Right lobe of liver (tissue), 6 donors: ENCODE results near the gene DNAJB5. TPM values are rescaled to one million over a fixed set of nuclear protein-coding genes. Genes with fewer than 3 reads are reported as not detected.
A peak's percentile ranks its signal among the peaks of the same experiment; 100 is the strongest.

Source experiments
- ATAC-seq, 4 donors: fragments of 200-7000 bp; cut with Tn5 transposase; one replicate each; pipeline ENCODE4 v1.9.1; 2020; ENCODE audit warnings: mild to moderate bottlenecking in 4 of 4, moderate library complexity in 4 of 4
- DNase-seq, 3 donors: peaks; one replicate each; pipeline ENCODE4 v3.0.0-alpha.2; 2020
- H3K27ac ChIP-seq, 3 donors: fragments of 200-600 bp; one replicate each; pipeline ENCODE4 v1.8.0; 2022
- H3K27me3 ChIP-seq, 2 donors: fragments of 200-600 bp; one replicate each; pipeline ENCODE4 v1.8.0; 2022
- H3K36me3 ChIP-seq, 4 donors: fragments of 200-600 bp; sonication (generic) in 1 of 4; one replicate each; pipeline versions ENCODE4 v1.5.1 to v1.8.0; 2017 to 2022; ENCODE audit warnings: control low read depth in 1 of 4
- H3K4me1 ChIP-seq, 4 donors: fragments of 200-600 bp; sonication (generic) in 1 of 4; one replicate each; pipeline versions ENCODE4 v1.5.1 to v1.8.0; 2017 to 2022; ENCODE audit warnings: control low read depth in 1 of 4
- H3K4me3 ChIP-seq, 3 donors: fragments of 200-600 bp; one replicate each; pipeline ENCODE4 v1.8.0; 2022
- H3K9me3 ChIP-seq, 4 donors: fragments of 200-600 bp; sonication (generic) in 1 of 4; one replicate each; pipeline versions ENCODE4 v1.5.1 to v1.8.0; 2017 to 2022; ENCODE audit warnings: control low read depth in 1 of 4
- CTCF ChIP-seq, 4 donors: fragments of 200-600 bp in 3 of 4; fragments of 450-650 bp in 1 of 4; IDR thresholded peaks; one replicate each; pipeline versions ENCODE4 v1.5.1 to v1.8.0; 2016 to 2022; ENCODE audit warnings: antibody characterized with exemption in 4 of 4, mild to moderate bottlenecking in 2 of 4
- POLR2A ChIP-seq: fragments of 450-650 bp; IDR thresholded peaks from one replicate; pipeline ENCODE4 v1.6.1; 2017; ENCODE audit warnings: antibody characterized with exemption, mild to moderate bottlenecking
- WGBS: methylation state at CpG from one replicate; pipeline ENCODE4 v1.1.6; 2018; ENCODE audit warnings: low coverage, low lambda C conversion rate; ENCODE audit not compliant: insufficient coverage; ENCODE audit errors: missing lambda C conversion rate; 5-methylcytosine and 5-hydroxymethylcytosine counted together
- intact Hi-C, 2 donors: fragments of 100-400 bp; cut with DNase I; formaldehyde crosslinking; loops; one replicate each; pipeline versions ENCODE4 v1.11.2 to v1.14.1; 2022
- total RNA-seq, 6 experiments: library from RNA; depleted of rRNA in 2 of 6; stranded (reverse); fragments of >200 nt in 2 of 6; fragmentation: NEBNext Ultra II Directional in 3 of 6; extraction: Animal tissue kit (Norgen Biotek cat#: 25700) in 3 of 6; gene quantifications; one replicate each; pipeline versions ENCODE4 v1.1.0 to v1.2.4, GENCODE V29; 2016 to 2023
- donor health status: DM: no; HTN: yes; CAD: no.
- donor health status: DM: no; HTN: no; CAD: no.
- donor health status: DM: no; HTN: no; CAD: no.
- donor health status: DM: no; HTN: yes; CAD: no.
- donor health status: DM: no; HTN: yes; CAD: no.

The DNAJB5 gene
- total RNA-seq, 6 experiments from 2014 or later, result 1.1 to 3.5 (median 1.7) TPM

GRCh38 chr9:35027860-35028259 lies 38.3 kb downstream of the DNAJB5 start:
- no peaks in the 10 kb centered on the region for H3K9me3 ChIP-seq
- H3K4me1 ChIP-seq, result peaks cover 0 to 10% (median 3%) of the 10 kb centered on the region in 4 donors
- intact Hi-C loops, result no loop called here
- no peaks in the 10 kb centered on the region for H3K36me3 ChIP-seq
- no peak overlapping the region for H3K4me3 ChIP-seq
- ATAC-seq, result no peak
- H3K27ac ChIP-seq, result no peak overlapping the region
- H3K27me3 ChIP-seq, result no peaks in the 10 kb centered on the region
- TF ChIP-seq CTCF (IDR thresholded peaks at IDR 0.05) (no peak), POLR2A (no peak)
- no peak for DNase-seq
- 50% methylated on average over 1 of the region's 1 CpG for WGBS

GRCh38 chr9:35028341-35028740 lies 38.8 kb downstream of the DNAJB5 start:
- Histone ChIP-seq H3K4me3 (no peak overlapping the region), H3K27ac (no peak overlapping the region), H3K4me1 (peaks cover 0 to 10% (median 3%) of the 10 kb centered on the region in 4 donors), H3K9me3 (no peaks in the 10 kb centered on the region), H3K27me3 (no peaks in the 10 kb centered on the region), H3K36me3 (no peaks in the 10 kb centered on the region)
- no peak for TF ChIP-seq POLR2A
- TF ChIP-seq CTCF (IDR thresholded peaks at IDR 0.05), result no peak
- DNase-seq (no peak), ATAC-seq (no peak)
- intact Hi-C loops, result no loop called here

- no peak for DNase-seq
- no peak overlapping the region for H3K4me3 ChIP-seq
- WGBS, result 92% methylated on average over 2 of the region's 4 CpGs
- no peaks in the 10 kb centered on the region for H3K36me3 ChIP-seq
- no peak overlapping the region for H3K27ac ChIP-seq
- H3K9me3 ChIP-seq, result no peaks in the 10 kb centered on the region
- TF ChIP-seq POLR2A, result no peak
- no peak for TF ChIP-seq CTCF (IDR thresholded peaks at IDR 0.05)
- peaks cover 0 to 10% (median 3%) of the 10 kb centered on the region in 4 donors for H3K4me1 ChIP-seq
- no peak for ATAC-seq
- no peaks in the 10 kb centered on the region for H3K27me3 ChIP-seq
- intact Hi-C loops, result no loop called here
Observed at GRCh38 chr9:35029241-35029640, 39.7 kb downstream of the DNAJB5 start.

- Histone ChIP-seq H3K27ac (no peak overlapping the region), H3K9me3 (no peaks in the 10 kb centered on the region), H3K4me1 (peaks cover 0 to 10% (median 3%) of the 10 kb centered on the region in 4 donors), H3K27me3 (no peaks in the 10 kb centered on the region), H3K4me3 (no peak overlapping the region), H3K36me3 (no peaks in the 10 kb centered on the region)
- peak in 2 of 3 donors; percentile 21 to 52 for DNase-seq
- 22% methylated on average over 2 of the region's 2 CpGs for WGBS
- peak; percentile 82 to 92 (median 88) for ATAC-seq
- intact Hi-C loops, result no loop called here
- no peak for TF ChIP-seq POLR2A
- no peak for TF ChIP-seq CTCF (IDR thresholded peaks at IDR 0.05)
Observed at GRCh38 chr9:35029852-35030251, 40.3 kb downstream of the DNAJB5 start.

GRCh38 chr9:35033101-35033500 lies 43.6 kb downstream of the DNAJB5 start:
- Histone ChIP-seq H3K9me3 (no peaks in the 10 kb centered on the region), H3K36me3 (peaks cover 0 to 5% (median 0%) of the 10 kb centered on the region in 4 donors), H3K4me1 (peaks cover 0 to 10% (median 3%) of the 10 kb centered on the region in 4 donors), H3K27ac (no peak overlapping the region), H3K4me3 (no peak overlapping the region), H3K27me3 (no peaks in the 10 kb centered on the region)
- 86% methylated on average over 2 of the region's 2 CpGs for WGBS
- DNase-seq, result no peak
- intact Hi-C loops, result no loop called here
- no peak for ATAC-seq
- TF ChIP-seq POLR2A (no peak), CTCF (IDR thresholded peaks at IDR 0.05) (no peak)
